Mesendoderm (in vitro differentiated cells): ENCODE data around the gene GUK1.
"Not testable (repeated sequence)": the region's sequence is repeated elsewhere in the genome, so short reads cannot be mapped to it uniquely, and the experiment has no call there.

Experiments used
- DNase-seq: peaks from one replicate; pipeline ENCODE4 v3.0.0; 2013
- H2AK5ac ChIP-seq: 2 replicates; pipeline ENCODE4 v1.6.1; 2013; ENCODE audit warnings: low read length, inconsistent platforms
- H2BK120ac ChIP-seq: 2 replicates; pipeline ENCODE4 v1.6.1; 2013; ENCODE audit warnings: low read depth, mild to moderate bottlenecking, low read length, moderate library complexity, mixed read lengths
- H2BK15ac ChIP-seq: replicated peaks from 2 replicates; pipeline ENCODE4 v1.6.1; 2013; ENCODE audit warnings: low read depth, mild to moderate bottlenecking, moderate library complexity
- H2BK5ac ChIP-seq: 2 replicates; pipeline ENCODE4 v1.6.1; 2013; ENCODE audit warnings: low read length, inconsistent platforms
- H3K18ac ChIP-seq: 2 replicates; pipeline ENCODE4 v1.6.1; 2013; ENCODE audit warnings: mild to moderate bottlenecking, low read length, mixed read lengths
- H3K23ac ChIP-seq: one replicate; pipeline ENCODE4 v1.6.1; 2013; ENCODE audit warnings: low read length
- H3K27ac ChIP-seq: 2 replicates; pipeline ENCODE4 v1.5.1; 2013; ENCODE audit warnings: low read depth, mild to moderate bottlenecking, inconsistent platforms, low read length, moderate library complexity
- H3K27me3 ChIP-seq: 2 replicates; pipeline ENCODE4 v1.6.1; 2013; ENCODE audit warnings: low read length, control low read depth, mild to moderate bottlenecking, inconsistent platforms; ENCODE audit not compliant: insufficient read depth, poor library complexity
- H3K36me3 ChIP-seq: 2 replicates; pipeline ENCODE4 v1.6.1; 2013; ENCODE audit warnings: low read length, inconsistent platforms; ENCODE audit not compliant: control insufficient read depth, insufficient read depth
- H3K4ac ChIP-seq: one replicate; pipeline ENCODE4 v1.6.1; 2013; ENCODE audit warnings: low read depth, mild to moderate bottlenecking, low read length, moderate library complexity
- H3K4me1 ChIP-seq: 2 replicates; pipeline ENCODE4 v1.6.1; 2013; ENCODE audit warnings: low read depth, low read length, inconsistent platforms; ENCODE audit not compliant: control insufficient read depth
- H3K4me2 ChIP-seq: 2 replicates; pipeline ENCODE4 v1.6.1; 2013; ENCODE audit warnings: low read length
- H3K4me3 ChIP-seq: 2 replicates; pipeline ENCODE4 v1.5.1; 2013; ENCODE audit warnings: mild to moderate bottlenecking, low read length
- H3K56ac ChIP-seq: one replicate; pipeline ENCODE4 v1.6.1; 2013; ENCODE audit warnings: low read length
- H3K79me1 ChIP-seq: 2 replicates; pipeline ENCODE4 v1.6.1; 2013; ENCODE audit warnings: low read length, inconsistent platforms
- H3K79me2 ChIP-seq: 2 replicates; pipeline ENCODE4 v1.6.1; 2013; ENCODE audit warnings: mild to moderate bottlenecking, low read length; ENCODE audit not compliant: control insufficient read depth, insufficient read depth
- H3K9ac ChIP-seq: 2 replicates; pipeline ENCODE4 v1.6.1; 2013; ENCODE audit warnings: low read length, inconsistent platforms
- H4K5ac ChIP-seq: one replicate; pipeline ENCODE4 v1.6.1; 2013; ENCODE audit warnings: low read length
- H4K8ac ChIP-seq: one replicate; pipeline ENCODE4 v1.6.1; 2013; ENCODE audit warnings: low read depth, mild to moderate bottlenecking, control low read depth, low read length, moderate library complexity
- WGBS: extraction: QIAGEN DNeasy Blood & Tissue Kit; methylation state at CpG from one replicate; pipeline ENCODE4 v1.1.7; 2013; ENCODE audit warnings: low lambda C conversion rate, missing lambda C conversion rate; ENCODE audit not compliant: insufficient coverage; ENCODE audit errors: extremely low coverage; 5-methylcytosine and 5-hydroxymethylcytosine counted together

GUK1 gene

DNA sequence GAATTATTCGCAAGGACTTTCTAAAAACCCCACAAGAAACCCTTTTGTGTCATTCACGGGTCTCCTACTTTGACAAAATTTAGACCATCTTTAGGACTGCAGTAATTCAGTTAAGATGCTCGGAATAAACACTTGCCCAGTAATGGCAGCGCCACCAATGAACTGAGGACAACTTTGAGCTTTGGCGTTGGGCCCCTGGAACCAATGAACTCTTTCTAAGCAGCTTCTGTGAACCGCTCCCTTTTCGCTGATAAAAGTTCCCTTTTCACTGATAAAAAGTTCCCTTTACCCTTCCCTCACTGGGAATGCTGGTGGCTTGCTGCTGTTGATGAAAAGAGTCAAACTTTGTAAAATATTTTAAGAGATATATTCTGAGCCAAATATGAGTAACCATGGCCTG, 29.5 kb upstream of the GUK1 start:
- Histone ChIP-seq H3K4ac (no peak overlapping the region), H3K27ac (no peak overlapping the region), H3K4me2 (no peak overlapping the region), H3K4me1 (peaks cover 3% of the 10 kb centered on the region), H2BK5ac (no peak overlapping the region), H2BK15ac (no peak overlapping the region), H3K9ac (no peak overlapping the region), H2BK120ac (no peak overlapping the region), H3K27me3 (no peaks in the 10 kb centered on the region), H3K56ac (no peak overlapping the region), H3K18ac (no peak overlapping the region), H3K79me2 (peaks cover 10% of the 10 kb centered on the region), H3K79me1 (peaks cover 10% of the 10 kb centered on the region), H2AK5ac (no peak overlapping the region), H3K4me3 (no peak overlapping the region), H3K36me3 (no peaks in the 10 kb centered on the region), H4K5ac (no peak overlapping the region), H4K8ac (no peak overlapping the region), H3K23ac (no peak overlapping the region)
- WGBS: no CpG with 5 or more reads among the region's 7 CpGs
- no peak for DNase-seq

DNA sequence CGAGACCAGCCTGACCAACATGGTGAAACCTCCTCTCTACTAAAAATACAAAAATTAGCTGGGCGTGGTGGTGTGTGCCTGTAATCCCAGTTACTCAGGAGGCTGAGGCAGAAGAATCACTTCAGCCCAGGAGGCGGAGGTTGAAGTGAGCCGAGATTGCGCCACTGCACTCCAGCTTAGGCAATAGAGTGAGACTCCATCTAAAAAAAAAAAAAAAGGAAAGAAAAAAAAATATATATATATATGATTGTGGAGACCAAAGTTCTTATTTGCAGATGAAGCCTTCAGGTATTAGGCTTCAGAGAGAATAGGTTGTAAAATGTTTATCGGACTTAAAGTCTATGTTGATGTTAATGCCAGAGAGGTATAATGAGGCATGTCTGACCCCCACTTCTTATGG, 28.8 kb upstream of the GUK1 start:
- not testable (repeated sequence) for DNase-seq, H3K4me3 ChIP-seq, H2BK120ac ChIP-seq, H3K4me1 ChIP-seq, H3K56ac ChIP-seq, H3K4me2 ChIP-seq, H3K23ac ChIP-seq, H2BK15ac ChIP-seq, H2BK5ac ChIP-seq, H3K27ac ChIP-seq, H2AK5ac ChIP-seq, H3K18ac ChIP-seq, H4K5ac ChIP-seq, H3K4ac ChIP-seq, H4K8ac ChIP-seq, H3K27me3 ChIP-seq, H3K9ac ChIP-seq, H3K36me3 ChIP-seq
- Histone ChIP-seq H3K79me1 (peaks cover 10% of the 10 kb centered on the region), H3K79me2 (peaks cover 10% of the 10 kb centered on the region)
- WGBS: no CpG with 5 or more reads among the region's 6 CpGs

DNA sequence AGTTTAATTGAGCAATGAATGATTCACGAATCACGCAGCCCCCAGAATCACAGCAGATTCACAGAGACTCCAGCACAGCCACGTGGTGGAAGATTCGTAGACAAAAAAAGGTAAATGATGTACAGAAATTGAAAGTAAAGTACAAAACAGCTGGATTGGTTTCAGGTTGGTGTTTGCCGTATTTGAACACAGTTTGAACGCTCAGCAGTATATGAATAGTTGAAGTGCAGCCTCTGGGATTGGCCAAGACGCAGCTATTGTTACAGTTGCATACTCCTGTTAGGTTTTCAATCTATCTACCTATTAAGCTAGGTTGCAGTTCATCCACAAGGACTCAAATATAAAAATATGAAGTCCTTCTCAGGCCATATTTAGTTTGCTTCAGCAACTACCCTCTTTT, 27.9 kb upstream of the GUK1 start:
- H2BK15ac ChIP-seq: no peak overlapping the region
- no peaks in the 10 kb centered on the region for H3K36me3 ChIP-seq
- H3K27me3 ChIP-seq: no peaks in the 10 kb centered on the region
- H3K9ac ChIP-seq: no peak overlapping the region
- no peak overlapping the region for H4K5ac ChIP-seq
- DNase-seq: no peak
- no peak overlapping the region for H3K4me2 ChIP-seq
- H3K79me1 ChIP-seq: peaks cover 10% of the 10 kb centered on the region
- no peak overlapping the region for H3K4me3 ChIP-seq
- peaks cover 3% of the 10 kb centered on the region for H3K4me1 ChIP-seq
- WGBS: no CpG with 5 or more reads among the region's 7 CpGs
- H3K79me2 ChIP-seq: peaks cover 10% of the 10 kb centered on the region
- H3K23ac ChIP-seq: no peak overlapping the region
- H3K56ac ChIP-seq: no peak overlapping the region
- H3K18ac ChIP-seq: no peak overlapping the region
- no peak overlapping the region for H3K4ac ChIP-seq
- no peak overlapping the region for H2AK5ac ChIP-seq
- H3K27ac ChIP-seq: no peak overlapping the region
- H4K8ac ChIP-seq: no peak overlapping the region
- no peak overlapping the region for H2BK120ac ChIP-seq
- no peak overlapping the region for H2BK5ac ChIP-seq

DNA sequence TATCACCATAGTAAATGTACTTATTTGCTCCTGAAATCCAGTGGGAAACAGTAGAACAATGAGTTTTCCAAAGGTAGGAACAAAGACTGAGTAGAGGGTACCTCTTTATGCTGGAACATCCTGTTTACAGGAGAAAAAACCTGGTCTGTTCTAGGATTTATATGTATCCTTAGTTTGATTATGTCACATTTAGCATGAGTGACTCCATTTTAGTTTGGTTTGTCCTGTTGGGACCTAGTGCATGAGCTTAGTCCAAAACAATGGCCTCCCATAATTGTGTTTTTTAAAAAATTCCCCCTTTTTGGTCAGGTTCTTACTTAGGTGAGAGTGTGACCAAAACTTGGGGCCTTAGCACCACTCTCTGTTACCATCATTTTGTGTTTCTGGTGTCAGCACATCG, 27.5 kb upstream of the GUK1 start:
- no peak overlapping the region for H2BK15ac ChIP-seq
- no peak overlapping the region for H2BK120ac ChIP-seq
- no peak overlapping the region for H3K27ac ChIP-seq
- H3K79me2 ChIP-seq: peaks cover 10% of the 10 kb centered on the region
- H3K23ac ChIP-seq: no peak overlapping the region
- H3K36me3 ChIP-seq: no peaks in the 10 kb centered on the region
- no peak overlapping the region for H3K9ac ChIP-seq
- H2AK5ac ChIP-seq: no peak overlapping the region
- no peak overlapping the region for H3K56ac ChIP-seq
- no peak overlapping the region for H2BK5ac ChIP-seq
- H4K8ac ChIP-seq: no peak overlapping the region
- H3K4me1 ChIP-seq: peaks cover 3% of the 10 kb centered on the region
- H3K4me2 ChIP-seq: no peak overlapping the region
- no CpG with 5 or more reads among the region's 1 CpG for WGBS
- no peak overlapping the region for H3K18ac ChIP-seq
- peaks cover 10% of the 10 kb centered on the region for H3K79me1 ChIP-seq
- no peak overlapping the region for H3K4ac ChIP-seq
- DNase-seq: no peak
- H3K27me3 ChIP-seq: no peaks in the 10 kb centered on the region
- no peak overlapping the region for H4K5ac ChIP-seq
- no peak overlapping the region for H3K4me3 ChIP-seq

DNA sequence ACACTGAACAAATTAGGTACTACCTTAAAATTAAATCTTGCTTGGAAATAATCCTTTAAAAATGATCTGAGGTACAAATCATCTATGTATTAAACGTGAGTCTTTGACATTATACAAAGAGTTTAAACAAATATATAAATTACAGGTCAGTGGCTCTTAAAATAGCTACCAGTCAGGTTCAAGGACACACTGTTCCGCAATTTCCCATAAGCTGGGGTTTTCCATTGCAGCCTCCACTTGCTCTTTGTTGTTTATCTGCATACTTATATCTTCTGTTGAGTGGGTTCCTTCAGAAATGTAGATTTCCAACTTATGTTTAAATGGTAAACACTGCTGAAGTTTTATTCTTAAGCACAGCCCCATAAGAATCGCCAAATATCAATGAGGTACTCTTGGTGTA, 25.3 kb upstream of the GUK1 start:
- no CpG with 5 or more reads among the region's 3 CpGs for WGBS
- H3K4me2 ChIP-seq: no peak overlapping the region
- H3K56ac ChIP-seq: no peak overlapping the region
- H2AK5ac ChIP-seq: no peak overlapping the region
- H4K8ac ChIP-seq: no peak overlapping the region
- H3K9ac ChIP-seq: no peak overlapping the region
- H3K4me1 ChIP-seq: no peaks in the 10 kb centered on the region
- H3K4me3 ChIP-seq: no peak overlapping the region
- H4K5ac ChIP-seq: no peak overlapping the region
- H3K18ac ChIP-seq: no peak overlapping the region
- no peak overlapping the region for H2BK120ac ChIP-seq
- DNase-seq: no peak
- no peaks in the 10 kb centered on the region for H3K79me2 ChIP-seq
- no peak overlapping the region for H3K4ac ChIP-seq
- no peaks in the 10 kb centered on the region for H3K27me3 ChIP-seq
- H2BK5ac ChIP-seq: no peak overlapping the region
- H3K79me1 ChIP-seq: no peaks in the 10 kb centered on the region
- no peaks in the 10 kb centered on the region for H3K36me3 ChIP-seq
- H3K27ac ChIP-seq: no peak overlapping the region
- no peak overlapping the region for H3K23ac ChIP-seq
- no peak overlapping the region for H2BK15ac ChIP-seq

DNA sequence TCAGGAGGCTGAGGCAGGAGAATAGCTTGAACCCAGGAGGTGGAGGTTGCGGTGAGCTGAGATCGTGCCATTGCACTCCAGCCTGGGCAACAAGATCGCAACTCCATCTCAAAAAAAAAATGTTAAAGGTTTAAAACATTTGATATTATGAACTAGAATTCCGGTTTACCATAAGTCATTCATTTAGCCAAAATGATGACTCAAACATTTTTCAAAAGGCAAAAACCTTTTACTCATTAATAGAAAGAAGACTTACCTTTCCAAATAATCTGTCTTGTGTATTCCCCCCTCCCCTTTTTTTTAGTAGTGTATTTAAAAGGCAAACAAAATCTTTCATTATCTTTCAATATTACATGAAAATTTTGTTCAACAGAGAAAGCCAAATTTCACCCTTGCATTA, 22.7 kb upstream of the GUK1 start:
- Histone ChIP-seq H3K4me3 (no peak overlapping the region), H3K4me1 (no peaks in the 10 kb centered on the region), H3K18ac (no peak overlapping the region), H4K5ac (no peak overlapping the region), H2BK15ac (no peak overlapping the region), H2BK120ac (no peak overlapping the region), H3K4ac (no peak overlapping the region), H3K79me2 (no peaks in the 10 kb centered on the region), H3K9ac (no peak overlapping the region), H2AK5ac (no peak overlapping the region), H3K79me1 (no peaks in the 10 kb centered on the region), H3K27ac (no peak overlapping the region), H3K27me3 (no peaks in the 10 kb centered on the region), H4K8ac (no peak overlapping the region), H3K56ac (no peak overlapping the region), H3K23ac (no peak overlapping the region), H3K4me2 (no peak overlapping the region), H2BK5ac (no peak overlapping the region), H3K36me3 (no peaks in the 10 kb centered on the region)
- no peak for DNase-seq
- no CpG with 5 or more reads among the region's 4 CpGs for WGBS
